Stimulated activated CD4-positive, alpha-beta T cell treated with anti-CD3 and anti-CD28 coated beads, Interleukin-1b, Interleukin-23, amount 100 ng/mL, for 24 hours (primary cell): ENCODE results near the gene C16orf95.

Experiments
- DNase-seq, 4 experiments: peaks; one replicate each; pipeline ENCODE4 v3.0.0-alpha.2; 2020; ENCODE audit warnings: low read depth in 4 of 4, low spot score in 1 of 4

C16orf95 gene

DNA sequence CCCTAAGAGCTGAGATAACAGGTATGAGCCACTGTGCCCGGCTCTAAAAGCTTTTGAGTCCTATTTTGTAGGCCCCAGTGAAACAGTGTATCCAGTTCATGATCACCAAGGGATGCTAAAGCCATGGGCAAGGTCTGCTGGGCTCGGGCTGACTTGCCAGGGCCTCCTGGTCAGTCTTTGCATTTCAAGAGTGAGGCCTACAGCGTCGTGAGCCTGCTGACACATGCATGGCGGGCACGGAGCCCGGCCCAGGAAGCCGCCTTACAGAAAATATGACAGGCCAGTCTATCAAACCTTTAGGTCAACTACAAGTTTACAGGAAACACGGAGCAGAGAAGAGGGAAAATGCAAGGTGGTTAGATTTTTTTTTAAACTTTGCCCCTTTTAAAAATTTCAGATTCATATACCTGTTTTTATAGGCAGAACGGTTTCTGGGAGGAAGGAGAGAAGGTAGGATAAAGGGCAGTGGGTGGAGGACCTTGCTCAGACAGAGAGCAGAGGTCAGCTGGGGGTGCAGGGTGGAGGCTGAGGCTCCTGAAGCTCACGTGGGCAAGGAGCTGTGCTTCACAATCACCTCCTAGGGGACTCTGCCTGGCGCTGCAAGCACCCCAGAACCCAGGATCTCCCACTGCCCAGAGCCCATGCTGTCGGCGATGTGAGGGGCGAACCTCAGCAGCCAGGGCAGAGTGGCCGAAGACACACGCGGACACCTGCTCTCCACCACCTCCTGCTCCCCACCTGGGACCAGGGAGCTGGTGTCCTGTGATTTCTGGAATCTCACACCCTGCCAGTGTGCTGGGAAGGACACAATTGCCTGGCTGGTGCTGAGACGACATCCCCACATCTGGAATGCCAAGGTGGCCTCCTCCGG, 21.3 kb downstream of the C16orf95 start:
- DNase-seq: no peak

DNA sequence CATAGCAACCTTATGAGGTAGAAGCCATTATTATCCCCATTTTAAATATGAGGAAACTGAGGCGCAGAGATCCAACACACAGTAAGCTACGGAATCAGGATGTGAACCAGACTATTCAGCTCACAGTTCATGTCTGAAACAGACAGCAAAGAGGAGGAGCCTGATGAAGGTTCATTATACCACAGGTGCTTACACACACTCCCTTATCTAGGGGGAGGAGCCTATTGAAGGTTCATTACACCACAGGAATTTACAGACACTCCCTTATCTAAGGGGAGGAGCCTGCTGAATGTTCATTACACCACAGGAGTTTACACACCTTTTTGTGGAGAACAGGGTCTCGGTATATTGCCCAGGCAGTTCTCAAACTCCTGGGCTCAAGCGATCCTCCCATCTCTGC, 21.9 kb downstream of the C16orf95 start:
- DNase-seq: no peak

DNA sequence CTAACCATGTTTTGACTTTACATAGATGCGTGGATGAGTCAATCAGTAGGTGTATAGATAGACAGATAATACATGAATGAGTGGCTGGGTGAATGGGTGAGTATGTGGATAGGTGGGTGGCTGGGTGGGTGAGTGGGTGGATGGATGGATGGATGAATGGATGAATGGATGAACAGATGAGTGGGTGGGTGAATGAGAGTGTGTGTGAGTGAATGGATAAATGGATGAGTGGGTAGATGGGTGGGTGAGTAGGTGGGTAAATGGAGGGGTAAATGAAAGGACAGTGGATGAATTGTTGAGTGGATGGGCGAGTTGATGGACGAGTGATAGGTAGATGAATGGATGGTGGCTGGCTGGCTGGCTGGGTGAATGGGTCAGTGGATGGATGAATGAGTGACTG, 23.2 kb downstream of the C16orf95 start:
- no peak for DNase-seq

DNA sequence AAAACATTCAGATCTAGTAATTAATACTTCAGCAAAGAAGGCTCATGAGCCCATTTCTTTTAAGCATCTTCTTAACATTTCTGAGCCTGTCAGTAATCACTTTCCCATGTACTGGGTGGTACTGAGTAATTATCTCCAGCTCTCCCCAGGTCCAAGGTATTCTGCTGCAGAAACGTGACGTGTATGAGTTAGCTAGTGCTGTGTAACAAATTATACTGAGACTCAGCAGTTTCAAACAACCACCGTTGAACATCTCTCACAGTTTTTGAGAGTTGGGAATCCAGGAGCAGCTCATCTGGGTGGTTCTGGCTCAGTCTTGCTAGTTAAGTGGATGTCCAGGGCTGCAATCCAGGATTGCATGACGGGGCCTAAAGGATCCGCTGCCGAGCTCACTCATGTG, 25.2 kb downstream of the C16orf95 start:
- no peak for DNase-seq

DNA sequence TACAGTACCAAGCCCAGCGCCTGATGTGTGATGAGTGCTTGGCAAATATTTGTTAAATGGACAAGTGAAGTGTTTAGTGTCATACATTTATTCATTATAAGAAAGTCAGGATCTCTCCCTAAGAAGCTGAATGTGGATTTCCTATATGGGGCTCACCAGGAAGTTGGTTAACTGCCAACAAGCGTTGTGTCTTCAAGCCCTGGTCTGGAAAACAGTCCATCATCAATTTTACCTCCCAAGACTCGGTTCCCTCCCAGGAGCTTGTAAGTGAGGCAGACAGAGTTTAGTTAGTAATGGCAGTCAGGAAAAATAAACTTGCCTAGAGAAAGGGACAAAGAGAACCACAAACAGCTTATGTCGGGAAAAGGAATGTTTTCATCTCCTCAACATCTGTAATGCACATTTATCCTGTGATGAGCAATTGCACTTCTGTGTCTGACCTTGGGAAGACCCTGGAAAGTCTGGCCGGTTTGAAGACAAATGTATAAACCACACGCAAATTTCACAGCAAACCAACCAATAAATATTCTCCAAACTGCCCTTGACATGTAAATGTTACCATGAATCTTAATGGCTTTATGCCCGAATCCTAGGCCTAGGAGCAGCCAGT, 28.3 kb downstream of the C16orf95 start:
- no peak for DNase-seq

DNA sequence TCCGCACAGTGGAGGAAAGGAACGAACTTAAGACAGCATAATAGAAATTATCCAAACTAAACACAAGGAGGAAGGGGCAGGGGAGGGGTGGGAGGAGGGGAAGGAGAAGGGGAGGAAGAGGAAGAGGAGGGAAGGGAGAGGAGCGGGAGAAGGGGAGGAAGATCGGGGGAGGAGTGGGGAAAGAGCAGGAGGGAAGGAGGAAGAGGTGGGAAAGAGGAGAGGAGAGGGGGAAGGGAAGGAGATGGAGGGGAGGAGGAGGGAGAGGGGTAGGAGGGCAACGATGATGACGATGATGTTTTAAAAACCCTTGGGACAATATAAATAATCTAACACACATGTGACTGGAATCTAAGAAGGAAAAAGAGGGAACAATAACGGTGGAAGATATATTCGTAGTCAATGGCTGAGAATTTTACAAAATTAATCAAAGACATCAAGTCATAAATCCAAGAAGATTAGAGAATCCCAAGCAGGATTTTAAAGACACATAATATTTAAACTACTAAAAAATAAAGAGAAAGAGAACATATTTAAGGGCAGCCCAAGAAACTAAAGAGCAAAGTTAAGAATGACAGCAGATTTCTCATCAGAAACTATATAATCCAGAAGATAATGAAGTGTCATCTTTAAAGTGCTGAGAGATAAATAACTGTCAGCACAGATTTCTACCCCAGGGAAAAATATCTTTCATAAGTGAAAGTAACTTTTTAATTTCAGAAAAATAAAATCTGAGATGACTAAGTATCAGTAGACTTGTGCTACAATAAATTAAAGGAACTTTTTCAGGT, 30.2 kb downstream of the C16orf95 start:
- no peak for DNase-seq

DNA sequence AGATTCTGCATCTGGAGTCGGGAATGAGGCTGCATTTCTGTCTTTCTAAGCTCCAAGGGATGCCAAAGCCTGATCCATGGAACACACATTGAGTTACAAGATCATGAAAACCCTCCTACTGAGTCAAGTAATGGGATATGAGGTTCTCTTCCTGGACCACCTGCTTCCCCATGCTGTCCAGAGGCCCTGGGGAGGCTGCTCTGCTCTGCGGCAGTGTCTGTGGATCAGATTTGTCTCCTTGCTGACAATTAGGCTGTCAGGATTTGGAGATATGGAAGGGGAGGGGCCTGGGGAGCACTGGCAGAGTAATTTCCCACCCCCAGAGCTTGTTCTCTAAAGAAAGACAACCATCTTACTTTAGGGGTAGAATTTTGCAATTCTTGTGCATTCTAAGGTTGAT, 33.0 kb downstream of the C16orf95 start:
- no peak for DNase-seq

DNA sequence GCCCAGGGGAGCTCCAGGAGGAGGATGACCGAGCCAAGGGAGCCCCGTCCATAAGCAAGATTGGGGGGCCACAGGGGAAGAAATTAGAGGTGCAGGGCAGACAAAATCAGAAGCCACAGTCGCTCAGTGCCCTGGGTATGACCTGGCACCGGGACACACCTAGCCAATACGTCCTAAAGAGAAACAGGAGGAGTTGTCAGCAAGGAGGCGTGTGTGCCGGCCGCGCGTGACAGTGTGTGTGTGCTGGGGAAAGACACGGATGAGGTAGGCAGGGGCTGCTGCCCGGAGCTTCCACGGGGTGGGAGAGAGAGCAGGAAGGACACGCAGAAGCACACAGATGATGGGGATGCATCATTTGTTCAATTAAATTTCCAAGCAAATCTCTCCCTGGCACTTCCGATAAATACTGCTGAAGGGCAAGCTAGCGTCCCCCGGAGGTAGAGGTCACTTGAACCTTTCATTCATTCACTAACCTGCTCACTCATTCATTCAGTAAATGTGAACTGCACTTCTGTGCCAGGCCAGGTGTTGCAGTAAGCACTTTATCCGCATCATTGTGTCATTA, 38.0 kb downstream of the C16orf95 start:
- DNase-seq: no peak

DNA sequence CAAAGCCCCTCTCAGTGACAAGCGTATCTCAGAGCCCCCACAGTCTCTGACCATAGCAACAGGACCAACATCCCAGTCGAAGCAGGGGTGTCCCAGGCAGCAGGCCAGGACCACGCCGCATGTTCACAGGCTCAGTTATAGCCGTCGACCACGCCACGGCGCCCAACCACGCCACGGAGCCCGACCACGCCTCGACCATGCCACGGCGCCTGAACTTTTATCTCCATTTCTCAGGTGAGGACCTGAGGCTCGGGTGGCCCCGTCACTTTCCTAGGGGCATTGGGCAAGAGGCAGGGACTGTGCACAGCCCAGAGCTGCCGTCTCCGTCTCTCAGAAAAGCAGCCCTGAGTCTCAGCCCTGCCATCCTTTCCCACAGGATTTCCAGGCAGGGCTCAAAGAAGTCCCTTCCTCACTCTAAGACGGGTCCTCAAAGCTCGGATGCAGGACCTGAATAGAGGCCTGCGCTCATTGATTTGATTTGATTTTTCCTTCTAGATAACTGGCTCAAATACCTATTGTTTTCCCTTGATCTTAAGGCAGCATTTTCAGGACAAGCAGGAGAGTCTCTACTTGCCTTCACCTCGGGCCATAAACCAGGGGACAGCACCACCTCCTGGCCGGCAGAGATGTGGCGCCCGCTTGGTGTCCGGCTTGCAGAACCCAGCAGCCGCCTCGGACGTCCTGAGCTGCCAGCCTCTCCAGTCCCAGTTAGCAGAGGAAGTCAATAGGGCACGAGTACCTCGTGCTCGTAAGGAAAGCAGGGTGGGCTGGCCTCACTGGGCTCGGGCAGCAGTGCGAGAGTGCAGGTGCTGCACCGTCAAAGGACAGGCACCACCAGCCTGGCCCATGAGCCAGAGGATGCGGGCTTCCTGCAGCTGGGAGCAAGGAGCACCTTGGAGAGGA, 38.8 kb downstream of the C16orf95 start:
- peak in 2 of 4 experiments; percentile 13 to 29 for DNase-seq

DNA sequence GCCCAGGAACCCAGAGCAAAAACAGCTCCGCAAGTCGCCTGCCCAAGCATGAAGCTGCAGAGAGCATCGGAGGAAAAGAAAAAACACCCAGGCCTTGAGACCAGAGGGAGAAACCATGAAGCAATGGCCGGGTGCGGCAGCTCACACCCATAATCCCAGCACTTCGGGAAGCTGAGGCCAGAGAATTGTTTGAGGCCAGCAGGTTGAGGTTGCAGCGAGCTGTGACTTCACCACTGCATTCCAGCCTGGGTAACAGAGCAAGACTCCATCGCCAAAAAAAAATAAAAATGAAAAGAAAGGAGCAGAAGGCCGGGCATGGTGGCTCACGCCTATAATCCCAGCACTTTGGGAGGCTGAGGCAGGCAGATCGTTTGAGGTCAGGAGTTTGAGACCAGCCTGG, 40.3 kb downstream of the C16orf95 start:
- no peak for DNase-seq

DNA sequence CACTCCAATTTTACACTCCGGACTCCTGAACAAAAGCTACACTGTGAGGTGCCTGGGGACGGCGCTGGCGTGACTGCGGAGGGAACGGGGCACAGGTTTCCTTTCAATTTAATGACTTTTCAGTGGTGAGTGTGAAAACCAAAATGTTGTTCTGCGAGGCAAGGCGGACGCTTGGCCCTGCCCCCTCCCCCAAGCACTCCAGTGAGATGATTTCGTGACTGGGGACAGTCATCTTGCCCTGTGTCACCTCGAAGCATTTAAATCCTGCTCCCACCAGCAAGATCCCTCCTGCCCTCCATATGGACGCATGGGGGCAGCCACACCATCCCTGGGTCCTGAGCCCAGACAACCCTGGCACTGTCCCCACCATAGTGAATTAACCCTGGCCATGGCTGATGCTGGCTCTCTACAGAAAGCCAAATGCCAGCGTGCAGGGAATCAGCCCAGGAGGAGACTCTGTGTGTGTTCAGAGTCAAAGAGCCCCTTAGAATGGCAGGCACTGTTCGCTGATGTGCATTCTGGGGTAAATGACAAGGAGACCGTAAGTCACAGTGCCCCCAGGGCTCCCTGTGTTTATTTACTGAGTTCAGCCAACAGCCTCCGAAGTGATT, 41.0 kb downstream of the C16orf95 start:
- DNase-seq: no peak

DNA sequence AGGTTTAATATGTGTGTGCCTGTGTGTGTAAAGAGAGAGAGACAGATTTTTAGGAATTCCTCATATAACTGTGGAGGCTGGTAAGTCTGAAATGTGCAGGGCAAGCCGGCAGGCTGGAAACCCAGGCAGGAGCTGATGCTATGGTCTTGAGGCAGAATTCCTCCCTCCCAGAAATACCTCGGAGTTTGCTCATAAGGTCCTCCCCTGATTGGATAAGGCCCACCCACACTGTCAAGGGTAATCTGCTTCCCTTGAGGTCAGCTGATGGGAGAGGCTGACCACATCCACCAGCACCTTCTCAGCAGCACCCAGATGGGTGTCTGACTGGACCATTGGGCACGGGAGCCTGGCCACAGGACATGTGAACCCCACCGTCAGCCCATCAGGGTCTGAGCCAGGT, 42.4 kb downstream of the C16orf95 start:
- no peak for DNase-seq

DNA sequence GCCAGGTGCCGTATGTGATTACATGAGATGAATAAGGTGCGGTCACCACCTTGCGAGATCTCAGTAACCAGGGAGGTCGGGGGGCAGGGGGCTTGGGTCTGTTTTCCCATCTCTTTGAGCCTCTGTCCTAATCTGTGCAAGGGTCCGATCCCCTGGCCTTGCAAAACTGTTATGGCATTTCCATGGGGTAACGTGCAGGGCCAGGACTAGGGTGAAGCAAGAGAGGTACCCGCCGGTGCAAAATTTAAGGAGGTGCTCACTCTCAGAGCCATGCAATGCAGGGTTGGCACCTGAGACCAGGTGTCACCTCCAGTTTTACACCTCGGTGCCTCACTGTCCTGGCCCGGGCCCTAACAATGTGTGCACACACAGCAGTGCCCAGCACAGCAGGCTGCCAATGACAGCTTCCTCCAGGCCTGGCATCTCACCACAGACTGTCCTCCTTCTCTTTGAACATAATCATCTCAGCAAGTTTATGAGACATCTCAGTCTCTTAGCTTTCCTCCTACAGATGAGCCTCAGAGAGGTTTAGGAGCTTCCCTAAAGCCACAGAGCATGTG, 43.6 kb downstream of the C16orf95 start:
- DNase-seq: no peak

DNA sequence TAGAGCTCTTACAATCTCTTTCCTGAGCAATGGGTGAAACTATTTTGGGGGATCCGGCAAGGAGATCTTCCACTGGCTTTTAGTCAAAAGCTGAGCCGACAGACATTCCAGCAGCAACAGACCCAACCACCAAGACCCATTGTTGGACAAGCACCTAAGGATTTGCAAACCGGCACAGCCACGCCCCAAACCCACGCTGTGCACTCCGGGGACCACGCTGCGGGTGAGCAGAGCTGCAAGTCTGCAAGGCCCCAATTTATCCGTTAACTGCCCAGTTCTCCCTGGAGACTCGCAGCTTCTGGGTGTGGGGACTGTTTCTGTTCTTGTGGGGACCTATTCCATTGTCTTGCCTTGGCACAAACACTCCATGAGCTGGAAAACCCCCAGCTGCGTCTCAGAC, 45.9 kb downstream of the C16orf95 start:
- DNase-seq: no peak

DNA sequence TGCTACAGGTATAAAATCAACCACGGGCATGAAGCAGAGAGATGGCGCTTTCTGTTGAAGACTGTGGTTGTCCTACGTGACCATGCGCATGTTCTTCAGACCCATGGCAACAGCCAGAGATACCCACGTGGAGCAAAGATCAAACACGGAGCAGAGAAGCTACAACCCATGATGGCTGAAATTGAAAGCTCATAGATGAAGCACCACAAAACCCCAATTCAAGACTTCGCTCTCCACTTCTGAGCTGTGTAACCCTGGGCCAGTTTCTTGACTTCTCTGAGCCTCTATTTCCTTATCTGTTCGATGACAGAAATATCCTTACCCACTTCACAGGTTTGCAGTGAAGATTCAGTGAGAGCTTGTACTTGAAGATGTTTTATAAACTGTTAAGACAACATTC, 49.6 kb downstream of the C16orf95 start:
- DNase-seq: no peak

DNA sequence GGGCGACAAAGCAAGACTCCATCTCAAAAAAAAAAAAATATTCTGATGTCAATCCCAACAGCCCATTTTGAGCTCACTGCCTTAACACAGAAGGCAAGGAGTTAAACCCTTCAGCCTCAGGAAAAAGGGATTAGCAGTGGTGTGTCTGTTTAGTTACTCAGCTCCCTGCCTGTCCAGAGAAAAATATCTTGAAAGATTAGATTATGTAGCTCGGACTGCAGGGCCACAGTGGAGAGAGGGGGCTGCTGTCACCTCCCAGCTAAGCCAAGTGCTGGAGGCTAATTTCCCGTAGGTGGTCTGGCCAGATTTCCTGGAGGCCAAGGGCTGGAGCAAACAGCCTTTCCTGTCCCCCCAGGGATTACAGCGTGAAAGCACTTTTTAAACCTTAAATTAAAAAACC, 50.3 kb downstream of the C16orf95 start:
- no peak for DNase-seq

DNA sequence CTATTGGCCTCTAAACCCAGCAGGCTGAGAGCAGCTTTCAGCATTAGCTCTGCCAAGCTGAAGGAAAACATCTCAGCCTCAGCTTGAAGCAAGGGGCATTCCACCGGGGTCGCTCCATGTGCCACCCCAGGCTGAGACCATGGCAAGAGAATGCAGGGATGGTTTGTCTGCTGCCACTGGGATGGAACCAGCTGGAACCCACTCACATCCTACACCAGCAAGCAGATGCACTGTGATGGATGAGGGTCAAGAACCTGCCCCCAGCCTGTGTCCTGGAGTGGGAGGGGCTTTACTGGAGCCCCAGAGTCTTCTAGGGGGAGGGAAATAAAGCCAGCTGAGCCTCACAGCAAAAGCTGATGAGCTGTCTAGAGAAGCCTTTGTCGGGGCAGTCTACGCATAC, 51.9 kb downstream of the C16orf95 start:
- DNase-seq: no peak

DNA sequence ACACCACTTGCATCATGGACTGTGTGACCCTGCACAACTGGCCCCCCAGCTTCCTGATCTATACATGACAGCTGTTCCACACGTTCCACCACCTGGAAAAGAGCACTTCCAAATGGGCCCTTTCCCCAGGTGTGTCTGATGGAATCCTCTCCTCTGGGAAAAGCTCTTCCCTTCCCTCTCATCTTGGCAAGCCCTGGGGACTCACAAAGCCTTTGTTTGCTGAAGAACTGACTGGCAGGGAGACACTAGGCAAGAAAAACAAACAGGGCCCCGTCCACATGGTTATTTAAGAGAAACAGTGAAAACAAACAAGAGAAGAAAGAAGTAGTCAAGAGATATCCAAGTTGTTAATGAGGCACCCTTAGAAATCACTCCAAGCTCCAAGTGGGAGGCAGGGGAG, 52.6 kb downstream of the C16orf95 start:
- no peak for DNase-seq

DNA sequence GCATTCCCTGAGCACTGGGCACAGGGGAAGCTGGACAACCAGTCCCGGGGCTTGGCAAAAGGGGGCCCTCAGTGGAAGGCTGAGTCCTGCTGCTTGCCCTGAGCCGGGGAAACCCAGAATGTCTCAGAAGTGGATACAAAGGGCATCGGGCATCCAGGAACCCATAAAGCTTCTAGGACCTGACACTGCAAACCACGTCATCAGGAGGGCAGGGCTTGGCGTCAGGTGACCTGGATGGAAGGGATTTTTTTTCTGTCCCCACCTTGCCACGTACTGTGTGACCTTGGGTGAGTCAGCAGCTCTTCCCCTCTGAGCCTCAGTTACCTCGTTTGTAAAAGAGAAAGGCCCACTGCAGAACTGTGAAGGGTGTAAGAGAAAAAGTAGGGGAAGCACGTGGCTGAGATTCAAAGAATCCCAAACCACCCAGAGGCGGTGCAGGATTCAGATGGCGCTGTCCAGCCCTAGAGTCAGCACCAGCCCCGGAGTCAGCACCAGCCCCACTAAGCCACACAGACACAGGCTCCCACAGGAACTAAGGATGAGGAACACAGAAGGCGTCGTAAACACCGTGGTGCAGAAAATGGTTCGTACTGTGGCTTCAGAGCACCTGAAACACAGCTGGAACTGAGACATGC, 53.7 kb downstream of the C16orf95 start:
- no peak for DNase-seq
